ENCODE data around the gene GALR3.

Gene GALR3

GRCh38 chr22:37803639-37804351 lies 19.4 kb upstream of the GALR3 start:
- Histone ChIP-seq H3K4me3 (ENCODE audit: low read depth, low read length) (peak overlapping the region; percentile 94; the same call in 1 of the 2 replicates), H3K36me3 (ENCODE audit: insufficient read depth, low read length) (no peaks in the 10 kb centered on the region), H2AFZ (ENCODE audit: low read length, unreplicated experiment) (no peak overlapping the region), H3K4me1 (ENCODE audit: control insufficient read depth, insufficient read depth, low read length, unreplicated experiment) (peaks cover 3% of the 10 kb centered on the region), H3K79me2 (ENCODE audit: control insufficient read depth, insufficient read depth, low read length, unreplicated experiment) (peaks cover 17% of the 10 kb centered on the region), H3K27me3 (ENCODE audit: insufficient read depth, low read length) (no peaks in the 10 kb centered on the region), H3K27ac (ENCODE audit: low read depth, low read length) (no peak overlapping the region)

- Histone ChIP-seq H3K27me3 (ENCODE audit: insufficient read depth, low read length) (no peaks in the 10 kb centered on the region), H3K79me2 (ENCODE audit: control insufficient read depth, insufficient read depth, low read length, unreplicated experiment) (peaks cover 17% of the 10 kb centered on the region), H3K4me3 (ENCODE audit: low read depth, low read length) (peak overlapping the region; percentile 94), H3K4me1 (ENCODE audit: control insufficient read depth, insufficient read depth, low read length, unreplicated experiment) (peaks cover 3% of the 10 kb centered on the region), H3K36me3 (ENCODE audit: insufficient read depth, low read length) (no peaks in the 10 kb centered on the region), H3K27ac (ENCODE audit: low read depth, low read length) (peak overlapping the region; percentile 19; the same call in 1 of the 2 replicates), H2AFZ (ENCODE audit: low read length, unreplicated experiment) (no peak overlapping the region)
Observed at GRCh38 chr22:37804352-37804880, 18.8 kb upstream of the GALR3 start.

- no peaks in the 10 kb centered on the region for H3K36me3 ChIP-seq (ENCODE audit: insufficient read depth, low read length)
- peak overlapping the region; percentile 94 for H3K4me3 ChIP-seq (ENCODE audit: low read depth, low read length)
- H3K79me2 ChIP-seq (ENCODE audit: control insufficient read depth, insufficient read depth, low read length, unreplicated experiment): peaks cover 17% of the 10 kb centered on the region
- H3K4me1 ChIP-seq (ENCODE audit: control insufficient read depth, insufficient read depth, low read length, unreplicated experiment): peaks cover 3% of the 10 kb centered on the region
- peak overlapping the region; percentile 43; the same call in 1 of the 2 replicates for H3K27ac ChIP-seq (ENCODE audit: low read depth, low read length)
- no peaks in the 10 kb centered on the region for H3K27me3 ChIP-seq (ENCODE audit: insufficient read depth, low read length)
- H2AFZ ChIP-seq (ENCODE audit: low read length, unreplicated experiment): peak overlapping the region; percentile 68
Observed at GRCh38 chr22:37804881-37805809, 18.0 kb upstream of the GALR3 start.

- Histone ChIP-seq H3K36me3 (ENCODE audit: insufficient read depth, low read length) (no peaks in the 10 kb centered on the region), H3K79me2 (ENCODE audit: control insufficient read depth, insufficient read depth, low read length, unreplicated experiment) (peaks cover 17% of the 10 kb centered on the region), H3K27ac (ENCODE audit: low read depth, low read length) (peak overlapping the region; percentile 43; the same call in 1 of the 2 replicates), H3K4me3 (ENCODE audit: low read depth, low read length) (peak overlapping the region; percentile 94), H3K4me1 (ENCODE audit: control insufficient read depth, insufficient read depth, low read length, unreplicated experiment) (peaks cover 3% of the 10 kb centered on the region), H2AFZ (ENCODE audit: low read length, unreplicated experiment) (peak overlapping the region; percentile 68), H3K27me3 (ENCODE audit: insufficient read depth, low read length) (no peaks in the 10 kb centered on the region)
Observed at GRCh38 chr22:37805810-37806277, 17.3 kb upstream of the GALR3 start.

- H3K27ac ChIP-seq (ENCODE audit: low read depth, low read length): peak overlapping the region; percentile 19; the same call in 1 of the 2 replicates
- H3K36me3 ChIP-seq (ENCODE audit: insufficient read depth, low read length): no peaks in the 10 kb centered on the region
- peak overlapping the region; percentile 94 for H3K4me3 ChIP-seq (ENCODE audit: low read depth, low read length)
- no peaks in the 10 kb centered on the region for H3K27me3 ChIP-seq (ENCODE audit: insufficient read depth, low read length)
- H2AFZ ChIP-seq (ENCODE audit: low read length, unreplicated experiment): no peak overlapping the region
- H3K79me2 ChIP-seq (ENCODE audit: control insufficient read depth, insufficient read depth, low read length, unreplicated experiment): peaks cover 17% of the 10 kb centered on the region
- peaks cover 3% of the 10 kb centered on the region for H3K4me1 ChIP-seq (ENCODE audit: control insufficient read depth, insufficient read depth, low read length, unreplicated experiment)
Observed at GRCh38 chr22:37806409-37807333, 16.5 kb upstream of the GALR3 start.

- H3K27ac ChIP-seq (ENCODE audit: low read depth, low read length): peak within 1 kb of the TSS; percentile 19; the same call in 1 of the 2 replicates
- no peaks in the 10 kb centered on the region for H3K36me3 ChIP-seq (ENCODE audit: insufficient read depth, low read length)
- peak within 1 kb of the TSS; percentile 94 for H3K4me3 ChIP-seq (ENCODE audit: low read depth, low read length)
- H3K27me3 ChIP-seq (ENCODE audit: insufficient read depth, low read length): no peaks in the 10 kb centered on the region
- no peak within 1 kb of the TSS for H2AFZ ChIP-seq (ENCODE audit: low read length, unreplicated experiment)
- H3K79me2 ChIP-seq (ENCODE audit: control insufficient read depth, insufficient read depth, low read length, unreplicated experiment): peaks cover 17% of the 10 kb centered on the region
- H3K4me1 ChIP-seq (ENCODE audit: control insufficient read depth, insufficient read depth, low read length, unreplicated experiment): peaks cover 3% of the 10 kb centered on the region
Observed at GRCh38 chr22:37807410-37808293, 15.5 kb upstream of the GALR3 start, which contains the start of gene GCAT. Gene GCAT, plus strand, starts transcription at chr22:37807934. Its CDS starts 34 bp downstream, at chr22:37807968.

GRCh38 chr22:37808294-37808657 lies 14.9 kb upstream of the GALR3 start:
- H3K79me2 ChIP-seq (ENCODE audit: control insufficient read depth, insufficient read depth, low read length, unreplicated experiment): peaks cover 17% of the 10 kb centered on the region
- peaks cover 3% of the 10 kb centered on the region for H3K4me1 ChIP-seq (ENCODE audit: control insufficient read depth, insufficient read depth, low read length, unreplicated experiment)
- H3K27me3 ChIP-seq (ENCODE audit: insufficient read depth, low read length): no peaks in the 10 kb centered on the region
- no peak overlapping the region for H3K27ac ChIP-seq (ENCODE audit: low read depth, low read length)
- no peak overlapping the region for H2AFZ ChIP-seq (ENCODE audit: low read length, unreplicated experiment)
- H3K36me3 ChIP-seq (ENCODE audit: insufficient read depth, low read length): no peaks in the 10 kb centered on the region
- peak overlapping the region; percentile 94 for H3K4me3 ChIP-seq (ENCODE audit: low read depth, low read length)

GRCh38 chr22:37809672-37810333 lies 13.4 kb upstream of the GALR3 start:
- peaks cover 17% of the 10 kb centered on the region for H3K79me2 ChIP-seq (ENCODE audit: control insufficient read depth, insufficient read depth, low read length, unreplicated experiment)
- no peaks in the 10 kb centered on the region for H3K36me3 ChIP-seq (ENCODE audit: insufficient read depth, low read length)
- H3K27me3 ChIP-seq (ENCODE audit: insufficient read depth, low read length): no peaks in the 10 kb centered on the region
- H3K4me1 ChIP-seq (ENCODE audit: control insufficient read depth, insufficient read depth, low read length, unreplicated experiment): no peaks in the 10 kb centered on the region
- no peak overlapping the region for H3K27ac ChIP-seq (ENCODE audit: low read depth, low read length)
- no peak overlapping the region for H3K4me3 ChIP-seq (ENCODE audit: low read depth, low read length)
- H2AFZ ChIP-seq (ENCODE audit: low read length, unreplicated experiment): no peak overlapping the region

- H3K79me2 ChIP-seq (ENCODE audit: control insufficient read depth, insufficient read depth, low read length, unreplicated experiment): peaks cover 2% of the 10 kb centered on the region
- H3K27ac ChIP-seq (ENCODE audit: low read depth, low read length): no peak overlapping the region
- no peaks in the 10 kb centered on the region for H3K36me3 ChIP-seq (ENCODE audit: insufficient read depth, low read length)
- H3K27me3 ChIP-seq (ENCODE audit: insufficient read depth, low read length): no peaks in the 10 kb centered on the region
- no peak overlapping the region for H2AFZ ChIP-seq (ENCODE audit: low read length, unreplicated experiment)
- no peak overlapping the region for H3K4me3 ChIP-seq (ENCODE audit: low read depth, low read length)
- H3K4me1 ChIP-seq (ENCODE audit: control insufficient read depth, insufficient read depth, low read length, unreplicated experiment): no peaks in the 10 kb centered on the region
Observed at GRCh38 chr22:37811867-37812266, 11.3 kb upstream of the GALR3 start.

All from ACC112 (cell line).